ENCODE data around the gene PDIA5.

DNA sequence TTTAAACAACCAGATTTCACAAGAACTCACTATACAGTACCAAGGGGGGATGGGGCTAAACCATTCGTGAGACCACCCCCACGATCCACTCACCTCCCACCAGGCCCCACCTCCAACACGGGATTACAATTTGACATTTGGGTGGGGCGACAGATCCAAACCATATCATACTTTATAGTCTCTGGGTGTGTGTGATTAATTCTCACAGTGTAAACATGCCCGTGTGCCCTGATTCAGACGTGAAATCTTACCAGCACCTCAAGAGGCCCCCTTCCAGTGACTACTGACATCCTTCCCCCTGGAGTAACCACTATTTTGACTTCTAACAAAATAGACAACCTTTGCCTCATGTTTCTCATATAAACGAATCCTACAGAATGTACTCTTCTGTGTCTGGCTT lies 5.0 kb upstream of the PDIA5 start:
- TF ChIP-seq, protein P1, sequence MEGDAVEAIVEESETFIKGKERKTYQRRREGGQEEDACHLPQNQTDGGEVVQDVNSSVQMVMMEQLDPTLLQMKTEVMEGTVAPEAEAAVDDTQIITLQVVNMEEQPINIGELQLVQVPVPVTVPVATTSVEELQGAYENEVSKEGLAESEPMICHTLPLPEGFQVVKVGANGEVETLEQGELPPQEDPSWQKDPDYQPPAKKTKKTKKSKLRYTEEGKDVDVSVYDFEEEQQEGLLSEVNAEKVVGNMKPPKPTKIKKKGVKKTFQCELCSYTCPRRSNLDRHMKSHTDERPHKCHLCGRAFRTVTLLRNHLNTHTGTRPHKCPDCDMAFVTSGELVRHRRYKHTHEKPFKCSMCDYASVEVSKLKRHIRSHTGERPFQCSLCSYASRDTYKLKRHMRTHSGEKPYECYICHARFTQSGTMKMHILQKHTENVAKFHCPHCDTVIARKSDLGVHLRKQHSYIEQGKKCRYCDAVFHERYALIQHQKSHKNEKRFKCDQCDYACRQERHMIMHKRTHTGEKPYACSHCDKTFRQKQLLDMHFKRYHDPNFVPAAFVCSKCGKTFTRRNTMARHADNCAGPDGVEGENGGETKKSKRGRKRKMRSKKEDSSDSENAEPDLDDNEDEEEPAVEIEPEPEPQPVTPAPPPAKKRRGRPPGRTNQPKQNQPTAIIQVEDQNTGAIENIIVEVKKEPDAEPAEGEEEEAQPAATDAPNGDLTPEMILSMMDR (conservative IDR thresholded peaks at IDR 0.05; ENCODE audit: low read length) = no peak
- no peak for TF ChIP-seq EZH2phosphoT487 (IDR thresholded peaks at IDR 0.05; ENCODE audit: borderline replicate concordance)

Data from Loucy (cell line).